ENCODE data around the gene ATP9B. TPM values are rescaled to one million over a fixed set of nuclear protein-coding genes. Genes with fewer than 3 reads are reported as not detected.

The ATP9B gene
- total RNA-seq, 1 experiment from 2014 or later = 15.6 TPM

GRCh38 chr18:79339094-79339908 is 270.1 kb downstream of the ATP9B start:
- Histone ChIP-seq H3K27ac (ENCODE audit: low read length) (no peak overlapping the region), H3K4me1 (ENCODE audit: insufficient read depth, low read length) (no peaks in the 10 kb centered on the region), H3K27me3 (ENCODE audit: low read length) (no peaks in the 10 kb centered on the region), H3K79me2 (ENCODE audit: low read length) (no peaks in the 10 kb centered on the region), H3K4me2 (ENCODE audit: low read length) (no peak overlapping the region), H3K4me3 (ENCODE audit: low read length) (no peak overlapping the region), H3K9me3 (ENCODE audit: low read length) (no peaks in the 10 kb centered on the region), H3K9ac (ENCODE audit: low read length) (no peak overlapping the region), H2AFZ (ENCODE audit: low read length) (no peak overlapping the region), H3K9me2 (replicated peaks; ENCODE audit: low read length) (no peaks in the 10 kb centered on the region), H3F3A (ENCODE audit: low read length, unreplicated experiment) (no peaks in the 10 kb centered on the region), H3K36me3 (ENCODE audit: low read depth, low read length) (peaks cover 5% of the 10 kb centered on the region; the same call in 1 of the 2 replicates), H4K20me1 (ENCODE audit: low read length) (no peaks in the 10 kb centered on the region)
- ChIA-PET CTCF (no interaction called here), POLR2A (ENCODE audit: unreplicated experiment) (no interaction called here)
- ATAC-seq (no peak), DNase-seq (no peak)
- no peak for TF ChIP-seq EZH2 (IDR thresholded peaks at IDR 0.05; ENCODE audit: low read length, unreplicated experiment)
- intact Hi-C loops (cut with micrococcal nuclease) = no loop called here
- no TSS peak for BruUV-seq (replicated peaks)

GRCh38 chr18:79343567-79344207 is 274.5 kb downstream of the ATP9B start:
- BruUV-seq (replicated peaks) = no TSS peak
- ChIA-PET POLR2A (ENCODE audit: unreplicated experiment) (no interaction called here), CTCF (no interaction called here)
- Histone ChIP-seq H3K4me3 (ENCODE audit: low read length) (no peak overlapping the region), H3K36me3 (ENCODE audit: low read depth, low read length) (peaks cover 12% of the 10 kb centered on the region), H3F3A (ENCODE audit: low read length, unreplicated experiment) (no peaks in the 10 kb centered on the region), H3K27ac (ENCODE audit: low read length) (no peak overlapping the region), H3K9me3 (ENCODE audit: low read length) (no peaks in the 10 kb centered on the region), H2AFZ (ENCODE audit: low read length) (no peak overlapping the region), H3K4me1 (ENCODE audit: insufficient read depth, low read length) (no peaks in the 10 kb centered on the region), H3K4me2 (ENCODE audit: low read length) (no peak overlapping the region), H3K79me2 (ENCODE audit: low read length) (no peaks in the 10 kb centered on the region), H3K9me2 (replicated peaks; ENCODE audit: low read length) (no peaks in the 10 kb centered on the region), H4K20me1 (ENCODE audit: low read length) (no peaks in the 10 kb centered on the region), H3K9ac (ENCODE audit: low read length) (no peak overlapping the region), H3K27me3 (ENCODE audit: low read length) (no peaks in the 10 kb centered on the region)
- ATAC-seq (no peak), DNase-seq (no peak)
- no peak for TF ChIP-seq CTCF (conservative IDR thresholded peaks at IDR 0.05; ENCODE audit: low read depth, low read length)
- TF ChIP-seq EZH2 (IDR thresholded peaks at IDR 0.05; ENCODE audit: low read length, unreplicated experiment) = no peak
- no peak for TF ChIP-seq EZH2phosphoT487 (IDR thresholded peaks at IDR 0.05; ENCODE audit: borderline replicate concordance, low read length)
- intact Hi-C loops (cut with micrococcal nuclease) = no loop called here

DNA sequence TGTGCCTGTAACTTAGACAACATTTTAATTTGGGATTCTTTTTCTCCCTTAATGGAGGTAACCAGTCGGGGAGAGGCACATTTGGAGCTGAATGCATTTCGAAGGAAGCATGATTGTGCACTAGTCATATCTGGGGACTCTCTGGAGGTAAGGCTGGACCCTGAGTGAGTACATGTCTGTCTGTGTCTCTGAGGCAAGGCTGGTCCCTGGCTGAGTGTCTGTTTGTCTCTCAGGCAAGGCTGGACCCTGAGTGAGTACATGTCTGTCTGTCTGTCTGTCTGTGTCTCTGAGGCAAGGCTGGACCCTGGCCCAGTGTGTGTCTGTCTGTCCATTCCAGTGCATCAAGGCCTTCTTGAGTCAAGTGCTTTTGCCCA is 275.0 kb downstream of the ATP9B start:
- H3K27me3 ChIP-seq (ENCODE audit: low read length) = no peaks in the 10 kb centered on the region
- BruUV-seq (replicated peaks) = no TSS peak
- no peaks in the 10 kb centered on the region for H3K79me2 ChIP-seq (ENCODE audit: low read length)
- no peaks in the 10 kb centered on the region for H3K4me1 ChIP-seq (ENCODE audit: insufficient read depth, low read length)
- H4K20me1 ChIP-seq (ENCODE audit: low read length) = no peaks in the 10 kb centered on the region
- no peaks in the 10 kb centered on the region for H3K9me3 ChIP-seq (ENCODE audit: low read length)
- H2AFZ ChIP-seq (ENCODE audit: low read length) = no peak overlapping the region
- H3K9me2 ChIP-seq (replicated peaks; ENCODE audit: low read length) = no peaks in the 10 kb centered on the region
- TF ChIP-seq CTCF (conservative IDR thresholded peaks at IDR 0.05; ENCODE audit: low read depth, low read length) (no peak), EZH2 (IDR thresholded peaks at IDR 0.05; ENCODE audit: low read length, unreplicated experiment) (no peak)
- H3K9ac ChIP-seq (ENCODE audit: low read length) = no peak overlapping the region
- H3K4me3 ChIP-seq (ENCODE audit: low read length) = no peak overlapping the region
- POLR2A ChIA-PET (ENCODE audit: unreplicated experiment) = no interaction called here
- intact Hi-C loops (cut with micrococcal nuclease) = no loop called here
- CTCF ChIA-PET = no interaction called here
- DNase-seq = no peak
- no peak for ATAC-seq
- H3K36me3 ChIP-seq (ENCODE audit: low read depth, low read length) = peaks cover 8% of the 10 kb centered on the region
- H3K27ac ChIP-seq (ENCODE audit: low read length) = no peak overlapping the region
- H3F3A ChIP-seq (ENCODE audit: low read length, unreplicated experiment) = no peaks in the 10 kb centered on the region
- no peak overlapping the region for H3K4me2 ChIP-seq (ENCODE audit: low read length)

Measured in PC-3 (cell line).